Osteocyte (in vitro differentiated cells): ENCODE data around the gene NGEF. TPM values are rescaled to one million over a fixed set of nuclear protein-coding genes. Genes with fewer than 3 reads are reported as not detected.
A peak's percentile ranks its signal among the peaks of the same experiment; 100 is the strongest.

Source experiments
- DNase-seq: peaks from one replicate; pipeline ENCODE4 v3.0.0; 2021; ENCODE audit warnings: mixed read lengths; ENCODE audit not compliant: unreplicated experiment; ENCODE audit errors: extremely low spot score
- H3K27ac Mint-ChIP-seq: one replicate; pipeline ENCODE4 v1.8.0; 2021; ENCODE audit warnings: mild to moderate bottlenecking, mixed read lengths; ENCODE audit not compliant: unreplicated experiment
- H3K27me3 Mint-ChIP-seq: one replicate; pipeline ENCODE4 v1.8.0; 2021; ENCODE audit warnings: mixed read lengths; ENCODE audit not compliant: unreplicated experiment
- H3K36me3 Mint-ChIP-seq: one replicate; pipeline ENCODE4 v1.8.0; 2021; ENCODE audit warnings: mixed read lengths; ENCODE audit not compliant: unreplicated experiment
- H3K4me1 Mint-ChIP-seq: one replicate; pipeline ENCODE4 v1.8.0; 2021; ENCODE audit warnings: mixed read lengths; ENCODE audit not compliant: unreplicated experiment
- H3K4me3 Mint-ChIP-seq: one replicate; pipeline ENCODE4 v1.8.0; 2021; ENCODE audit warnings: mild to moderate bottlenecking, moderate library complexity, mixed read lengths; ENCODE audit not compliant: unreplicated experiment
- H3K9me3 Mint-ChIP-seq: one replicate; pipeline ENCODE4 v1.8.0; 2021; ENCODE audit warnings: mixed read lengths; ENCODE audit not compliant: unreplicated experiment
- CTCF ChIP-seq: fragments of 200-600 bp; sonication (generic); IDR thresholded peaks from 2 replicates; pipeline ENCODE4 v1.5.0; 2021; ENCODE audit warnings: antibody characterized with exemption, mild to moderate bottlenecking, moderate library complexity
- total RNA-seq: library from RNA; stranded (reverse); gene quantifications from 2 replicates; pipeline ENCODE4 v1.2.1, GENCODE V29; 2021

The NGEF gene
- total RNA-seq, 1 donor from 2014 or later, result 0.27 TPM

GRCh38 chr2:232974396-232974795 lies 38.7 kb downstream of the NGEF start:
- Mint-ChIP-seq H3K9me3 (no peaks in the 10 kb centered on the region), H3K27ac (no peak overlapping the region), H3K4me1 (peaks cover 4% of the 10 kb centered on the region), H3K27me3 (peaks cover 14% of the 10 kb centered on the region), H3K36me3 (no peaks in the 10 kb centered on the region), H3K4me3 (no peak overlapping the region)
- DNase-seq, result peak; percentile 59
- no peak for TF ChIP-seq CTCF

GRCh38 chr2:232973796-232974195 lies 39.3 kb downstream of the NGEF start:
- Mint-ChIP-seq H3K27ac (no peak overlapping the region), H3K4me1 (peaks cover 4% of the 10 kb centered on the region), H3K27me3 (peaks cover 14% of the 10 kb centered on the region), H3K9me3 (no peaks in the 10 kb centered on the region), H3K4me3 (no peak overlapping the region), H3K36me3 (no peaks in the 10 kb centered on the region)
- no peak for TF ChIP-seq CTCF
- DNase-seq, result peak; percentile 21

GRCh38 chr2:232973011-232973735 lies 39.9 kb downstream of the NGEF start:
- Mint-ChIP-seq H3K4me3 (no peak overlapping the region), H3K27me3 (peaks cover 14% of the 10 kb centered on the region), H3K4me1 (peaks cover 4% of the 10 kb centered on the region), H3K36me3 (no peaks in the 10 kb centered on the region), H3K9me3 (no peaks in the 10 kb centered on the region), H3K27ac (no peak overlapping the region)
- TF ChIP-seq CTCF, result no peak
- peak; percentile 57 for DNase-seq

GRCh38 chr2:232971744-232972143 lies 41.3 kb downstream of the NGEF start:
- Mint-ChIP-seq H3K4me3 (no peak overlapping the region), H3K9me3 (no peaks in the 10 kb centered on the region), H3K4me1 (peaks cover 4% of the 10 kb centered on the region), H3K36me3 (no peaks in the 10 kb centered on the region), H3K27ac (no peak overlapping the region), H3K27me3 (peaks cover 14% of the 10 kb centered on the region)
- peak; percentile 32 for DNase-seq
- no peak for TF ChIP-seq CTCF

GRCh38 chr2:232970051-232970450 lies 43.0 kb downstream of the NGEF start:
- Mint-ChIP-seq H3K27me3 (peaks cover 17% of the 10 kb centered on the region), H3K36me3 (no peaks in the 10 kb centered on the region), H3K9me3 (no peaks in the 10 kb centered on the region), H3K4me1 (peaks cover 7% of the 10 kb centered on the region), H3K4me3 (no peak overlapping the region), H3K27ac (no peak overlapping the region)
- no peak for TF ChIP-seq CTCF
- no peak for DNase-seq
